ENCODE results near the gene OLIG2. TPM values are rescaled to one million over a fixed set of nuclear protein-coding genes. Genes with fewer than 3 reads are reported as not detected.

OLIG2 gene
- total RNA-seq, 1 experiment from 2014 or later, result not detected

DNA sequence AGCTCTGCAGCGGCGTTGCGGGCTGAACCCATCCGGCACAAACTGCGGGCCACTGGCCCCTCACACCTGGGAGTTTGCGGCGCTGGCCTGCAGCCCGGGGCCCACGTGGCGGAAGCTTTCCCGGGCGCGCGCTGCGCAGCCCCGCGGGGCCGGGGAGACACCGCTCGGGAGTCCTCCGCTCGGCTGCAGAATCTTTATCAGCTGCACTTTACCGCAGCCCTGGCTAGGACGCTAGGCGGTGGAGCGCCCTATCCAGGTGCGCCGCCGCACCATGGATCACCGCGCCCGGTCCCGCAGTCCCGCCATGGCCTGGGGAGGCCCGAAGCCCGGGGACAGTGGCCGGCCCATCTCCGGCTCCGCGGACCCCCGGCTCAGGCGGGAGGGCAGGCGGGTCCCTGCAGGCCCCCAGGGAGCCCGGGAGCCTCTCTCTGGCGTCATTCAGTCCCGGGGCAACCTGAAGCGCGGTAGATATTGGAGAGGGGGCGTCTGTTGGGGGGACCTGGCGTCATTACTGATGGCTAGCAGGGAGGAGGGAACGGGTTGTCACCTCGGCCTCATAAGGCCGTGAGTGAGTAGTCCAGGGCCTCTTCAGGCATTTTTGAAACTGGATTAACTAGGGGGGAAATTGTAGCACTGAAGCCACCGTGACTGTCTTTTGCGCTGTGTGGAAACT is 5.7 kb upstream of the OLIG2 start:
- intact Hi-C loops (cut with micrococcal nuclease), result no loop called here
- Histone ChIP-seq H3K79me2 (ENCODE audit: insufficient read depth, low read length) (no peaks in the 10 kb centered on the region), H3K36me3 (ENCODE audit: control insufficient read depth in 1 of 2, insufficient read depth in 2 of 2, low read length in 2 of 2) (no peaks in the 10 kb centered on the region), H3K9me3 (ENCODE audit: control insufficient read depth in 1 of 2, insufficient read depth in 1 of 2, low read depth in 1 of 2, low read length in 2 of 2) (no peaks in the 10 kb centered on the region), H3K4me1 (ENCODE audit: control insufficient read depth in 1 of 2, insufficient read depth in 2 of 2, low read length in 2 of 2) (no peaks in the 10 kb centered on the region), H3K9ac (ENCODE audit: low read length) (no peak overlapping the region), H4K20me1 (ENCODE audit: insufficient read depth) (no peaks in the 10 kb centered on the region), H3K4me3 (replicated peaks in 1 of 2; ENCODE audit: low read depth in 1 of 2, low read length in 2 of 2) (no peak overlapping the region), H2AFZ (ENCODE audit: low read depth, low read length, poor library complexity, severe bottlenecking) (no peak overlapping the region), H3K9me2 (ENCODE audit: insufficient read depth) (no peaks in the 10 kb centered on the region), H3K4me2 (ENCODE audit: low read length) (no peak overlapping the region), H3K27ac (ENCODE audit: low read depth, low read length) (no peak overlapping the region), H3K27me3 (ENCODE audit: insufficient read depth, low read length) (no peaks in the 10 kb centered on the region; the same call in 1 of the 2 replicates)
- no TSS peak for BruUV-seq (replicated peaks)
- ChIA-PET RAD21 (ENCODE audit: low non-redundant PET in 1 of 2, low total read pairs in 2 of 2, uncharacterized antibody in 2 of 2, unreplicated experiment in 2 of 2) (no interaction called here), CTCF (no interaction called here), POLR2A (interaction anchor here (0.9 kb wide), 1 partner anchor 16 kb away, joined by 3 read pairs; no protein-coding TSS in a partner anchor)
- DNase-seq (ENCODE audit: low read depth, low spot score), result no peak
- no peak for TF ChIP-seq YY1 (IDR thresholded peaks at IDR 0.05; ENCODE audit: extremely low read depth, insufficient replicate concordance, low read depth, low read length)
- TF ChIP-seq, protein P1, sequence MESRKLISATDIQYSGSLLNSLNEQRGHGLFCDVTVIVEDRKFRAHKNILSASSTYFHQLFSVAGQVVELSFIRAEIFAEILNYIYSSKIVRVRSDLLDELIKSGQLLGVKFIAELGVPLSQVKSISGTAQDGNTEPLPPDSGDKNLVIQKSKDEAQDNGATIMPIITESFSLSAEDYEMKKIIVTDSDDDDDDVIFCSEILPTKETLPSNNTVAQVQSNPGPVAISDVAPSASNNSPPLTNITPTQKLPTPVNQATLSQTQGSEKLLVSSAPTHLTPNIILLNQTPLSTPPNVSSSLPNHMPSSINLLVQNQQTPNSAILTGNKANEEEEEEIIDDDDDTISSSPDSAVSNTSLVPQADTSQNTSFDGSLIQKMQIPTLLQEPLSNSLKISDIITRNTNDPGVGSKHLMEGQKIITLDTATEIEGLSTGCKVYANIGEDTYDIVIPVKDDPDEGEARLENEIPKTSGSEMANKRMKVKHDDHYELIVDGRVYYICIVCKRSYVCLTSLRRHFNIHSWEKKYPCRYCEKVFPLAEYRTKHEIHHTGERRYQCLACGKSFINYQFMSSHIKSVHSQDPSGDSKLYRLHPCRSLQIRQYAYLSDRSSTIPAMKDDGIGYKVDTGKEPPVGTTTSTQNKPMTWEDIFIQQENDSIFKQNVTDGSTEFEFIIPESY (IDR thresholded peaks at IDR 0.05; ENCODE audit: extremely low read depth, insufficient replicate concordance, low read length), result no peak
- ATAC-seq, result no peak

DNA sequence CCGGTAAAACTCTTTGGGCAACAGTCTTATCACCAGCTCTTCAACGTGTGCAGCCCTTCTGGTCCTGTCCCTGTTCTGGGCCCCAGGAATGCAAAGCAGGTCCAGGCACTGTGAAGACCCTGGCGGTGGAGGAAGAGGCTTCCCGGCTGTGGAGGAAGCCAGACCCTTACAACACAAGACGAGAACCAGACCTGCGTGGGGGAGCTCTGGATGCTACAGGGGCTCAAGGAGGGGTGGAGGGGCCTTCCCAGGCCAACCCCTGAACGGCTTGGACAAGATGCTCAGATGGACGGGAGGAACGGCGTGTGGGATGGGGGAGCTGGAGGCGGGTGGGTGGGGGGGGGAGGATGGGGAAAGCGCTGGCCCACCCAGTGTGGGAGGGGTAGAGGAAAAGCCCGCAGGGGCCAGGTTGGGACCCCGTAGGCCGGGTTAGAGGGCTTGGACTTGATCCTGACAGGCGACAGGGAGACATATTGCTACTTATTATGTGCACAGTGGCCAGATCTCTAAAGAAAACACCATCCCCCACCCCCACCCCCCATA is 5.1 kb upstream of the OLIG2 start:
- Histone ChIP-seq H3K36me3 (ENCODE audit: control insufficient read depth in 1 of 2, insufficient read depth in 2 of 2, low read length in 2 of 2) (no peaks in the 10 kb centered on the region), H3K79me2 (ENCODE audit: insufficient read depth, low read length) (no peaks in the 10 kb centered on the region), H3K4me2 (ENCODE audit: low read length) (no peak overlapping the region), H3K9me2 (ENCODE audit: insufficient read depth) (no peaks in the 10 kb centered on the region), H3K4me3 (replicated peaks in 1 of 2; ENCODE audit: low read depth in 1 of 2, low read length in 2 of 2) (no peak overlapping the region), H3K27ac (ENCODE audit: low read depth, low read length) (no peak overlapping the region), H3K9me3 (ENCODE audit: control insufficient read depth in 1 of 2, insufficient read depth in 1 of 2, low read depth in 1 of 2, low read length in 2 of 2) (no peaks in the 10 kb centered on the region), H2AFZ (ENCODE audit: low read depth, low read length, poor library complexity, severe bottlenecking) (no peak overlapping the region), H4K20me1 (ENCODE audit: insufficient read depth) (no peaks in the 10 kb centered on the region), H3K27me3 (ENCODE audit: insufficient read depth, low read length) (no peaks in the 10 kb centered on the region; the same call in 1 of the 2 replicates), H3K9ac (ENCODE audit: low read length) (no peak overlapping the region), H3K4me1 (ENCODE audit: control insufficient read depth in 1 of 2, insufficient read depth in 2 of 2, low read length in 2 of 2) (no peaks in the 10 kb centered on the region)
- ChIA-PET CTCF (no interaction called here), POLR2A (interaction anchor here (0.9 kb wide), 1 partner anchor 15 kb away, joined by 3 read pairs; no protein-coding TSS in a partner anchor), RAD21 (ENCODE audit: low non-redundant PET in 1 of 2, low total read pairs in 2 of 2, uncharacterized antibody in 2 of 2, unreplicated experiment in 2 of 2) (no interaction called here)
- ATAC-seq (no peak), DNase-seq (ENCODE audit: low read depth, low spot score) (no peak)
- intact Hi-C loops (cut with micrococcal nuclease), result no loop called here
- BruUV-seq (replicated peaks), result no TSS peak
- TF ChIP-seq SP1 (IDR thresholded peaks at IDR 0.05; ENCODE audit: low read depth) (no peak), EZH2phosphoT487 (IDR thresholded peaks at IDR 0.05; ENCODE audit: borderline replicate concordance) (no peak), ZFX (IDR thresholded peaks at IDR 0.05) (no peak), SRF (IDR thresholded peaks at IDR 0.05; ENCODE audit: low read depth) (no peak), JUND (IDR thresholded peaks at IDR 0.05) (no peak), YY1 (IDR thresholded peaks at IDR 0.05; ENCODE audit: extremely low read depth, insufficient replicate concordance, low read depth, low read length) (no peak), POLR2AphosphoS5 (IDR thresholded peaks at IDR 0.05; ENCODE audit: low read depth, low read length) (no peak), ZNF274 (IDR thresholded peaks at IDR 0.05; ENCODE audit: low read depth, low read length) (no peak)
- TF ChIP-seq, protein P2, sequence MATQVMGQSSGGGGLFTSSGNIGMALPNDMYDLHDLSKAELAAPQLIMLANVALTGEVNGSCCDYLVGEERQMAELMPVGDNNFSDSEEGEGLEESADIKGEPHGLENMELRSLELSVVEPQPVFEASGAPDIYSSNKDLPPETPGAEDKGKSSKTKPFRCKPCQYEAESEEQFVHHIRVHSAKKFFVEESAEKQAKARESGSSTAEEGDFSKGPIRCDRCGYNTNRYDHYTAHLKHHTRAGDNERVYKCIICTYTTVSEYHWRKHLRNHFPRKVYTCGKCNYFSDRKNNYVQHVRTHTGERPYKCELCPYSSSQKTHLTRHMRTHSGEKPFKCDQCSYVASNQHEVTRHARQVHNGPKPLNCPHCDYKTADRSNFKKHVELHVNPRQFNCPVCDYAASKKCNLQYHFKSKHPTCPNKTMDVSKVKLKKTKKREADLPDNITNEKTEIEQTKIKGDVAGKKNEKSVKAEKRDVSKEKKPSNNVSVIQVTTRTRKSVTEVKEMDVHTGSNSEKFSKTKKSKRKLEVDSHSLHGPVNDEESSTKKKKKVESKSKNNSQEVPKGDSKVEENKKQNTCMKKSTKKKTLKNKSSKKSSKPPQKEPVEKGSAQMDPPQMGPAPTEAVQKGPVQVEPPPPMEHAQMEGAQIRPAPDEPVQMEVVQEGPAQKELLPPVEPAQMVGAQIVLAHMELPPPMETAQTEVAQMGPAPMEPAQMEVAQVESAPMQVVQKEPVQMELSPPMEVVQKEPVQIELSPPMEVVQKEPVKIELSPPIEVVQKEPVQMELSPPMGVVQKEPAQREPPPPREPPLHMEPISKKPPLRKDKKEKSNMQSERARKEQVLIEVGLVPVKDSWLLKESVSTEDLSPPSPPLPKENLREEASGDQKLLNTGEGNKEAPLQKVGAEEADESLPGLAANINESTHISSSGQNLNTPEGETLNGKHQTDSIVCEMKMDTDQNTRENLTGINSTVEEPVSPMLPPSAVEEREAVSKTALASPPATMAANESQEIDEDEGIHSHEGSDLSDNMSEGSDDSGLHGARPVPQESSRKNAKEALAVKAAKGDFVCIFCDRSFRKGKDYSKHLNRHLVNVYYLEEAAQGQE (IDR thresholded peaks at IDR 0.05; ENCODE audit: low read depth), result no peak
- TF ChIP-seq, protein P3, sequence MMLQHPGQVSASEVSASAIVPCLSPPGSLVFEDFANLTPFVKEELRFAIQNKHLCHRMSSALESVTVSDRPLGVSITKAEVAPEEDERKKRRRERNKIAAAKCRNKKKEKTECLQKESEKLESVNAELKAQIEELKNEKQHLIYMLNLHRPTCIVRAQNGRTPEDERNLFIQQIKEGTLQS (IDR thresholded peaks at IDR 0.05), result no peak
